HG03521 (cell line): ENCODE measurements around the gene PHRF1.

Source experiments
- ATAC-seq: cut with Tn5 transposase; IDR thresholded peaks from one replicate; pipeline ENCODE4 v1.9.1; 2021; ENCODE audit warnings: mild to moderate bottlenecking, moderate library complexity; ENCODE audit not compliant: unreplicated experiment

The PHRF1 gene

DNA sequence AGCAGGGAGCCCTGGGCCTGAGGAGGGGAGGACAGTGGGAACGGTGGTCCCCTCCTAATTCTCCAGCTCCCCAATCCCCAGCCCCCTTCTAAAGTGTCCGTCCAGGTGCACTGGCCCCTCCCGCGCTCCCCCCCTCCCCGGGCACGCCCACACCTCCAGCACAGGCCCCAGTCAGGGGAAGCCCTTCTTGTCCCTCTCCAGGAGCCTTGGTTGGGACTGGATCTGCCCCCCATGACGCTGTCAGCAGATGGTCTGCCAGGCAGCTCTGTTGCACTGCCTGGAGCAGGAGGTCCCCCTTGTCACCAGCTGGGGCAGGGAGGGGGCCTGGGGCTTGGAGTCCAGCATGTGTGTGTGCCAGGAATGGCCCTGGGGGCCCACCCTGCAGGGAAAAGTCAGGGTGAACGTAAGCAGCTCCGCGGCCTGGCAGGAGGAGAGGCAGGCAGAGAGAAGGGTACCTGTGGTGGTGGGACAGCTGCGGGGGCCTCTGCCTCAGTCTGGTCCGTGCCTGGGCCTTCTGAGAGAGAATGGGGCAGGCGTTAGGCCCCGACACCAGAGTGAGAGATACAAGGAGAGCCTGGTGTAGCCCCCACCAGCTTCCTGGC lies 37.9 kb downstream of the PHRF1 start:
- ATAC-seq: no peak

DNA sequence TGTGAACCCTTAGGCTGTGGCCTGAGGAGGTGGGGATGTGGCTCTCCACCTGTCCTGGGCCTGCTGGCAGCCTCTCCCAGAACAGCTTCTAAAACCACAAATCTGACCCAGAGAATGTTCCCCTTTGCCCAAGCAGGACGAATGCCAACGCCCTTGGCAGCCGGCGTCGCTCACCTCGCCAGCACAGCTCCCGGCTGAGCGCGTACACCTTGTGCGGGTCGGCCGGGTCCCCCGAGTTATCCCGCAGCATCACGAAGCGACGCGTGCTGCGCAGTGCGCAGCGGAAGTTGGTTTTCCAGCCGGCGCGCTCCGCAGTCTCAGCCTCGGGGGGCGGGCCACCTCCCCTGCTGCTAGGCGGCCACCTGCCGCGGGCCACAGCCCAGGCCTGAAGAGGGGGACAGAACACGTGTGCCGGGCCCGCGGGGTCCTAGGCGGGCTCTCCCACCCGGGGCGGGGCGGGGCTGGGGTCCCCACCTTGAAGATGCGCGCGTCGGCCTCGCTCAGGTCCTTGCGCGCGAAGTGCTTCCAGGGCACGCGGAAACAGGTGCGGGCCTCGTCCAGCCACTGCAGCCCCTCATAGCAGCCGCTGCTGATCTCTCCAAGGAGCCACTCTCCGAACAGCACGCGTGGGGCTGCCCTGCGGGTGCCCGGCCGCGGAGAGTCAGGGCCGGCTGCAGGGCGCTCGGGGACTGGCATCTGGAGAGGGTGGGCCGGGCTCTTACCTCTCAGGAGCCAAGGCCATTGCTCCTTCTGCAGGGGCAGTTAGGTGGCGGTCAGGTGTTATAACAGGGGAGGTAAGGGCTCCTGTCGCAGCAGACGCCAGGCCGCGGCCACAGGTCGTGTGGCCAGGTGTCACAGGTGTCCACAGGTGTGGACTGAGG lies 38.6 kb downstream of the PHRF1 start:
- ATAC-seq: no peak

DNA sequence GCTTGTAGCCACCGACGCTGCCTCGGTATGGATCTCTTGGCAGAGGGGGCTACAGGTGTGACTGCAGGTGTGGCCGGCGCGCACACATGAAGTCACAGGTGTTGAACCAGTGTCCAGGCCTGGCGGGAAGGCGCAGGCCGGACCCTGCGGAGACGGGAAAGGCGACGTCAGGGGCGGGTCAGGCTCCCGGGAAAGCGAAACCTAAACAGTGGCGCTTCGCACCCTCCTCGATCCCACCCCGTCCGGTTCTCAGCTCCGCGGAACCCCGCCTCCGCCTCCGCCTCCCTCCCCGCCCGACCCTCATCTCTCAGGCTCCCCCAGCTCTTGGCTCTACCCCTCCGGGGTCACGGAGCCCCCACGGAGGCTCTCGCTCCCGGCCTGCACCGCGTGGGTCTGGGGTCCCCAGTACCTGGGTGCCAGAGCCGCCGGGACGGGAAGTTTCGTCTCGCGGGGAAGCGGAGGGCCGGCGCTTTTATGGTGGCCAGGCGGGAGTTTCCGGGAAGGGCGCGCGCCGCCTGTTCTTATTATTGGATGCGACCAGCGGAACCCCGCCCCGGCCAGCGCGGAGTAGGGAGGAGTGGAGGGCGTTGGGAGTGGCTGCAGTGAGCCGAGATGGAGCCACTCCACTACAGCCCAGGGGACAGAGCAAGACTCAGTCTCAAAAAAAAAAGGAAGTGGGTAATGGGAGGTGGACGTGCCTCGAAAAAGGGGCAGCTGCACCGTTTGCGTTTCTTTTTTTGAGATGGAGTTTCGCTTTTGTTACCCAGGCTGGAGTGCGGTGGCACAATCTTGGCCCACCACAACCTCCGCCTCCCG lies 39.4 kb downstream of the PHRF1 start, which contains the start of gene IRF7:
Gene IRF7 (minus strand): TSS at position 447 of the 816 bp plus-strand sequence. CDS start 586 bp downstream, outside the sequence.
- ATAC-seq: peak; percentile 70

DNA sequence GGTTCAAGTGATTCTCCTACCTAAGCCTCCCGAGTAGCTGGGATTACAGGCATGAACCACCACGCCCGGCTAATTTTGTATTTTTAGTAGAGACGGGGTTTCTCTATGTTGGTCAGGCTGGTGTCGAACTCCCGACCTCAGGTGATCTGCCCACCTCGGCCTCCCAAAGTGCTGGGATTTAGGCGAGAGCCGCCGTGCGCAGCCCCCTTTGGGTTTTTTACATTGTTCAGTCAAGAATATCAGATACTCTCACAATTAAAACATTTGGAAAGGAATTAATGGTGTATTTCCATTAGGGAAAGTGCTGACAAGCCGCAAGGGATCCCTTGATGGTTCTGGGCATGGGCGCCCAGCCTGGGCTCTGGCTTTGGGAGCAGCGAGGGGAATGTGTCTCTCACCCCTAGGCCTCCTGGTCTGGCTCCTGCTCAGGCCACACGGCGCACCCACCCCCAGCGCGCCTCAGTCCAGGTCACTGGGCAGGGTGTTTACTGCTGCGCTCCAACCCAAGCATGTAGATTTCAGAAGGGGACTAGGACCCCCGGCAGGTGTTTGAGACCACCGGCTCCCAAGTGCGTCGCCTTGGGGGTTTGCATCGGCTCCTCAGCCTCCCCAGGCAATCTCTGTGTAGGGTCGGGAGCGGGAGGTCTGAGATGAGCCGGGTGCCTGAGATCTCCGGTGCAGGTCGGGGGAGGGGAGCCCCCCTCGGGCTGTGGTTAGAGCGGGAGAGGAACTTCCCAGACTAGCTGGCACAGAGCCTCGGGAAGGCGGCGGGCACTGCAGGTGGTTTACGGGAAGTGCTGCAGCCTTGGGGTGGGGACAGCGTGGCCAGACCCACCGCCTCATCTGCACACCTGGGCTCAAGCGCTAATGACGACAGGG lies 40.3 kb downstream of the PHRF1 start:
- ATAC-seq: no peak

DNA sequence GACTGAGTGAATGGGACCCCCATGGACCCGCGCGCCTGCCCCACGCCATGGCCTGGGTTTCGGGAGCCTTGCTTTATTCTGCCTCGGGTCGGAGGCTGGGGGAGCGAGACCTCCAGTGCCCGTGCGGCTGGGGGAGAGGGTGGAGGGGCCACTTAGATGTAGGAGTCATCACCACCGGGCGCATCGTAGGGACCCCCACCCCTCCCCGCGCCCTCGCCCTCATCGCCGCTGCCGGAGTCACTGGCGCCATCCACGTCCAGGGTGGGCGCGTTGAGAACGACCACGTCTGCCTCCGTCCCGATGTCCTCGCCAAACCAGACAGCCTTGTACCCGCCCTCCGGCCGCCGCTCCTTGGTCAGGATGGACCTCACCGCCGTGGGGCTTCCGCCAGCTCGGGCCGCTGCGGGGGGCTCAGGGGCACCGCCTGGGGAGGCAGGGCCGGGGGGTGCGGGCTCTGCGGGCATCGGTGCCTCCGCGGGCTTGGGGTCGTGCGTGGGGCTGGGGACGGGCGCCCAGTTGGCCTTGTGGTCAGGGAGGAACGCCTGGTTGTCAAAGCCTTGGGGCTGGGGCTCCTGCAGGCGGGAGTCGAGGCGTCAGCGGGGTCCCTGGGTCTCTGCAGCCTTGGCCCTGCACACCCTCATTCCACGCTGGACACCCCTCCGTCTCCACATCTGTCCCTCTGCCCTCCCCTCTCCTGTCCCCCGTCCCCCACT lies 41.1 kb downstream of the PHRF1 start:
- no peak for ATAC-seq

DNA sequence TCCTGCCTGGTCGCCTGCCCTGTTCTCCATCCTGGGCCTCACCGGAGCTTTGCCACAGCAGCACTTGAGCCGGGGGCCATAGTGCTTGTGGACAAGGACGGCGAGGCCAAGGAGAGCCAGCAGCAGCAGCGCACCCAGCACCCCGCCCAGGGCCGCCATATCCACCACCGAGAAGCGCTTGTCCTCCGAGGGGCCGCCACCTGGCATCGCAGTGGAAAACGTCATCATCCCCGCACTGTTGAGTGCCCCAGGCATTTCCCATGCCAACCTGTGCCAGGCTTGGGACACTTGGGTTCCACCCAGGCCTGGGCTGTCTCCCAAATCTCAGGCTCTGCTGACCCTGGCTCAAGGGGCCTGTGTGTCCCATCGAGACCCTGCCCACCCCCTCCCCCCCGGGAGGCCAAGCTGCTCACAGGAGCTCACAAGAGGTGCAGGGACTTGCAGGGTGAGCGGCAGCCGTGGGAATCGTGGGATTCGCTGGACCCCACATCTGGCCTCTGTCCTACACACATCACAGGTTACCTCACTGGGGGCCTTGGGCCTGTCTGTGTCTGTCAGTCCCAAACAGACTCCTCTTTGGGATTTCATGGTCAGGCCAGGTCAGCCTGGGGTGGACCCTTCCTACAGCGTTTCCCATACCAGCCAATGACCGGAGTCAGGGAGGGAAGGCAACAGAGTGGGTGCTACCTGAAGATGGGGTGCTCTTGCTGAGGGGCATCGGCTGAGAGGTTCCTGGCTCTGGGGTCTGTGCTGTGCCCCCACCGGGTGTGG lies 41.8 kb downstream of the PHRF1 start:
- ATAC-seq: no peak

DNA sequence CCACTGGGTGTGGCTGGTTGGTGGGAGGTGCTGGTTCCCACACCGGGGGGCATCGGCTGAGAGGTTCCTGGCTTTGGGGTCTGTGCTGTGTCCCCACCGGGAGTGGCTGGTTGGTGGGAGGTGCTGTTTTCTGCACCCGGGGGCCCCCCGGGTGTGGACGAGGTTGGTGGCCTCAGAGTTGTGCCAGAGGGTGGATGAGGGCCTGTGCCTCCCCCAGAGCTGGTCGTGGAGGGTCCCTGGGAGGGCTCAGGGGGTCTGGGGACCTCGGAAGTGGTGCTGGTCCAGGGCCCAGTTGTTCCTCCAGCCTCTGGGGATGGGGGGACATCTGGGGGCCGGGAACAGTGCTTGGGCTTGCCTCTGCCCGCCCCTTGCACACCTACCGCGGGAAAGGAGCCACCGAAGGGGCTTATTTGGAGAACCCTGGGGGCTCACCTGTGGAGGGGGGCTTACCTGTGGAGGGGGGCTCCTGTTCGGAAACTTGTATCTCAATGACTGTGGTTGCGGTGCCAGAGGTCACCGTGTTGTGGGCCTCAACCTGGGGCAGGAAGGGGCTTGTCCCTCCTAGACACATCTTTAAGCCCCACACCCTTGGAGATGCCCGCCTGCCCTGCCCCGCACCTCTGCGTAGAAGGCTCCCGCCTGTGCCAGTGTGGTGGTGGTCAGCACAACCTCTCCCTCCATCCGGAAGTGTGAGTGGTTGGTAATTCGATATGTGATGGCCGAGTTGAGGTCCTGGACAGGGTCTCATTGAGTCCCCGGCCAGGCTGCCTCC lies 42.8 kb downstream of the PHRF1 start:
- ATAC-seq: no peak

DNA sequence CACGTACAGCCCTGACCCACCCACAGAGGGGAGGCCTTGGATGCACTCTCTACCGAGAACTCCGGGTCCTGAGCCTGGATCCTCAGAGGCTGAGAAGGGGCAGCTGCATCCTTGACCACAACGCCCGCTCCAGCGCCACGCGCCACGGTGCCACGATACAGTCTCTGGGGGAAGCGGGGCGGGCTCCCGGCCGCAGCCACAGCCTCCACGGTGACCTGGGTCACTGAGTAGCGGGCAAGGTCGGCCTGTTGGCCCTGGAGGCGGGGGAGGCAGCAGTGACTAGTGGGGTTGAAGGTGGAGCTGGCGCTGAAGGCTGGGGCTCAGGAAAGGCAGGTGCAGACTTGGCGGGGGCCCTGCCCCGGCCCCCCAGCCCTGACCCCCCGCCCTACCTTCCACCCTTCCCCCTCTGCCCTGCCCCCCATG lies 43.4 kb downstream of the PHRF1 start:
- no peak for ATAC-seq

DNA sequence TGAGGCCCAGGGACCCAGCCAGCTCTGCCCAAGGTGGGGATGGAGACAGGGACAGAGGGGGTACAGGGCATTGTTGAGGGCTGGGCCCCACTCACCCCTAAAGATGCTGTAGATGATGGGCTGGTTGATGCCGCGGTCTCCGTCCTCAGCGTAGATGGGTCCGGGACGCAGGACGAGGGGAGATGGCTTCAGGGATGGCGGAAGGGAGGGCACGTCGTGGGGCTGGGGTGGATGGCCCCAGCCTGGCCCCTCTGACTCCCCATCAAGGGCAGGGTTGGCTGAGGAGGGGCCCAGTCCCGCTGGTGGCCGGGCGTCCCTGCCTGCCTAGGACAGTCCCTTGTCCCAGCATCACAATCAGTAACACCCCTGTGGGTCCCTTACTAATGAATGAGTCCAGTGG lies 43.9 kb downstream of the PHRF1 start:
- no peak for ATAC-seq

DNA sequence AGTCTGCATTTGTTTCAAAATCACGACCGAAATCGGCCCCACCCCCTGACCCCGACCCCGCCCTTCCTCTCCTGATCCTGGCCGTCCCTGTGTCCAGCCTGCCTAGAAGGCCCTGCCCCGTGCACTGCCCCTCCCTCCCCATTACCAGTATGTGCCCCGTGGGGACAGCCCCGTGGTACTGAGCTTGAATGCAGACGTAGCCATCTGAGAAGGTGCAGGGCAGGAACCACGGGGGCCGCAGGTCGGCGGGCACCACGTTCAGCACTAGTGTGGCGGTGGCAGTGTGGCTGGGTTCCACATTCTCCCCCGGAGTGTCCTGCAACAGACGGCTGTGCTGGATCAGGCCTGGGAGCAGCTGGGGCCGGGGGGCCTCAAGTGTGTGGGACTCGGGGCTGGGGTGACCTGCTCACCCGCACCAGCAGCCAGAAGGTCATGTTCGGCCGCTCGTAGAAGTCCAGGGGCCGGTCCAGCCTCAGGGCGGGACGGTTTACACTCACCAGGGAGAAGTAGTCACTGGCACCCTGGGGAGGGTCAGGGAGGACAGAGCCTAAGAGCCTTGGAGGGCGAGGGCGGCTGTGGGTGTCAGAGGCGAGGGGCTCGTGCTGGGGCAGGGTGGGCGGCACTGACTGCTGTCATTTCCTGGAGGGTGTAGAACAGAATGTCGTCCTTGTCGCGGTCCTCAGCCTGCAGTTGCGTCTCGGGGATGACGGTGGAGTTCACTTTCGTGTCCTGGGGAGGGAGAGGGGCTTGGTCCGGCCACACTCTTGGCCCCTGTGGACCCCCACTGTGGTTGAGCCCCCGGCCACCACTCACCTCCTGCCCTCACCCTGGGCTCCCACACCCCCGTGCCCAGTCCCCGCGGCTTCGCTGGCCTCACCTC lies 44.9 kb downstream of the PHRF1 start:
- ATAC-seq: no peak

DNA sequence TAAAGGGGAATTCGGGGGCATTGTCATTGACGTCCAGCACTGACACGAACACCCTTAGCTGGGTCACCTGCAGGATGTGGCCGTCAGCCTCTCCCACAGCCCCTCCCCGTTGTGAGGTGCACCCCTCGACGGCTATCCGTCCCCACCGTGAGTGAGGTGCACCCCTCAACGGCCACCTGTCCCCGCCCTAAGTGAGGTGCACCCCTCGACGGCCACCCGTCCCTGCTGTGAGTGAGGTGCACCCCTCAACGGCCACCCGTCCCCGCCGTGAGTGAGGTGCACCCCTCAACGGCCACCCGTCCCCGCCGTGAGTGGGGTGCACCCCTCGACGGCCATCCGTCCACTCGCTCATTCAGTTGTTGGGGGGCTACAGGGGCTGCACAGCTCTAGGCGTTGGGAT lies 45.6 kb downstream of the PHRF1 start:
- ATAC-seq: no peak

DNA sequence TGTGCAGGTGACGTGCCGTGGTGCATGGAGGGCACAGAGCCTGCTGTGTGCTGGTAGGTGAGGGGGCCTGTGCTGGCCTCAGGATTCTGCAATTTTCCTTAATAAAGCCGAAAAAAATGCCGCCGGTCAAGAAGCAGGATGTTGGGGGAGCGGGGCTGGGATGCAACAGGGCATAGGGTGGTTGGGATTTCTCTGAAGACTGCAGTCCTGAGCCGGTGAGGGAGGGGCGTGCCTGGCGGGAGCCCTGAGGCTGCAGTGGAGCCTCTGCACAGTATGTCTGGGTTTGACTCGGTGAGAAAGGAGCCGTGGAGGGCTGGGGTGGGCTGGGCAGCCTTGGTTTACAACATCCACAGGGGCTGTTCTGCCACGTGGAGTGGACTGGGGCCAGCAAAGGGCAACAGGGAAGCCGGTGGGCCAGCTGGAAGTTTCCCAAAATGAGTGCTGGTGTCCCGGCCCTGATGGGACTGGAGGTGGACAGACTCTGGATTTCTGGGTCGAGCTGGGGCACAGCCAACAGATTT lies 47.1 kb downstream of the PHRF1 start:
- ATAC-seq: no peak

DNA sequence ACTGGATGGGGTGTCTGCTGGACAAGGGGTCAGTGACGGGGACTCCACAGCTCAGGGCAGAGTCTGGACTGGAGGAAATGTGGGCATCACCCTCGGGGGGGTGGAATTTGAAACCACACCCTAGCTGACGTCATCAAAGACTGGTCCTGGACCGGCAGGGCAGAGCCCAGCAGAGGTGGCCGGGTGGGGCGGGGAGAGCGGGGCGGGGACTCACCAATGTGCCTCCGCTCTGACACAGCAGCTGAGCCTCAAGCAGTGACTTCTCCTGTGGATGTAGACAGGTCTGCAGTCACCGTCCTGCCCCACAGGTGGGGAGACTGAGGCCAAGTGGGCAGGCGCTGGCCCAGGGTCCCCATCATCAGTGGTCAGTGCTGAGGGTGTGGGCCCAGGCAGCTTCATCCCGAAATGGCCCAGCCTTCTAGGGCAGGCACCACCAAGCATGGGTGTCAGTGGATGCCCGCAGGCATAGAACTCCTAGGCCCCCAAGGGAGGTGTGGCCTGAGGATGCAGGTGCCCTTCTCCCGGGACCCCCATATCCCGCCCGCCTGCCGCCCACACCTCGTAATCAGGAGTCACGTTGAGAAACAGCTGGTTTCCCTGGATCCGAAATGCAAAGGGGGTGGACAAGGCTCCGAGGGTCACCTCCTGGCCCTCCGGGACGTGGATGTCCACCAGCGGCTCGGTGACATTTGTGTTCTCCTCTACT lies 47.9 kb downstream of the PHRF1 start:
- ATAC-seq: no peak

DNA sequence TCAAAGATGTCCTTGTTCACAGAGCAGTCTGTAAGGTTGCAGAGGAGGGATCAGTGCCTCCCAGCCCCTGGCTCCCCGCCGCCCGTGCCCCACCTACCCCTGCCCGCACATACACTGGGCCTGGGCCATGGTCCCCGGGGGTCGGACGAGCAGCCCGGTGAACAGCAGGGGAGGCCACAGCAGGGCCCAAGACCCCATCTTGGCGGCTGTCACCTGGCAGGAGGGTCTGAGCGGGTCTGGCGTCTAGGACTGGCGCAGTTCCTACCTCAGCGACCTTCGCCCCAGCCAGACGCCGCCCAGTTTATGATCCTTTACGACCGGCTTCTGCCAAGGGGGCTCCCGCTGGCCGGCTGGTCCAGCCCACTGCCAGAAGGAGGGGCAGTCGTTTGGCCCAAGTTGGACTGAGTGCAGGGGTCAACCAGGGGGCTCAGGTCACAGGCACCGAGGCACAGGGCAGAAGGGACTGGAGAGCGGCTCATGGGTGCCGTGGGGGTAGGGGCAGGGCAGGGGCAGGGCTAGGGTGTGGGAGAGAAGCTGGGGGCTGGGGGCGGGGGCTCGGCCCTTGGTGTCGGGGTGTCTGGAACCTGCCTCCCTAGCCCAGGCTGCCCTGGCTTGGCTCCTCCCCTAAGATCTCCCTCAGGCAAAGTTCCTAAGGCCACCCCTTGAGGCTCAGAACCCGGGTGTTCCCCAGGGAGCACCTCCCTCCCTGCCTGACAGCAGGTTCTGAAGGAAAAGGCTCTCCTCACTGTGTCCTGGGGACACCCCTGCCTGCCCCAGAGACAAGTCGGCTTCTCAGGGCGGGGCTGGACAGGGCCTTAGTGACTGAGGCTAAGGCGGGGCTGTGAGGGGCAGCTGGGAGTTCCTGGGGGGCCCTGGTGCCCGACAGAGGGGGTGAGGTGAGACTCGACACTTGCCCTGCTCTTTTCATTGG lies 48.7 kb downstream of the PHRF1 start, which contains the start of gene CDHR5:
Gene CDHR5 (minus strand): TSS at position 251 of the 931 bp plus-strand sequence. CDS start 53 bp downstream, at position 198.
- no peak for ATAC-seq

DNA sequence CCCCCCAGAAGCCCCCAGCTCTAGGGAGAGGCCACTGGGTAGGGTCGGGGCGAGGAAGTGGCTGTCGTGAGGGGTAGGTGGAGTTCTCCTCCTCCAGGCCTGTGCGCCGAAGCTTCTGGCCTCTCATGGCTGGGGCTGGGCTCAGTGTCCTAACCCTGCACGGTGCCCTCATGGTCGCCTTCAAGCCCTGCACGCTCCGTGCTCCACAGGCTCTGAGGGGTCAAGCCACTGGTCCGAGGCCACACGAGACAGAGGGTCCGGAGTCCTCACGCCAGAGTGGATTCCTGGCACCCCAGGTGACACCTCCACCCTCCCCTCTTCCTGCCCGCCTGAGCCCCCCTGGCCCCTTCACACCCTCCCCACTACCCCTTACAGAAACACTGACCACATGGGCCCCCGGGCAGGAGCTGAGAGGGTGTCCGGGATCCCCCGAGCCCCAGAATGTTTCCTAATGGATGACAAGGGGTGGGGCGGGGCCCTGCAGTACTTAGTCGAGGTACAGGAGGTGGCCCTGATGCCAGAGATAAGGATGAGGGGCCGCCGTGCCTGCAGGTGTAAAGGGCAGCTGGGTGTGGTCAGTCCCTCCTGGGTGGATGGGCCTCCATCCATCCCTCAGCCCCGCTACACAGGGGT lies 49.5 kb downstream of the PHRF1 start:
- no peak for ATAC-seq
